Adipose tissue (tissue), 3 donors: ENCODE measurements around the gene KCNK17. TPM values are rescaled to one million over a fixed set of nuclear protein-coding genes. Genes with fewer than 3 reads are reported as not detected.

Experiments used
- H3K27ac ChIP-seq: one replicate; pipeline ENCODE4 v1.5.1; 2013; ENCODE audit warnings: low read depth, low read length
- WGBS, 3 donors: extraction: QIAGEN DNeasy Blood & Tissue Kit; methylation state at CpG; one replicate each; pipeline ENCODE4 v1.1.7; 2013; 5-methylcytosine and 5-hydroxymethylcytosine counted together
- polyA plus RNA-seq, 3 donors: library from polyadenylated mRNA; stranded (reverse); fragments of 200-250 nt; gene quantifications; one replicate each; pipeline ENCODE4 v1.2.3, GENCODE V29; 2013
- donor health status: healthy with polysubstance abuse.
- donor health status: Bipolar disorder and iron deficiency.
- donor health status: healthy.

Gene KCNK17
- polyA plus RNA-seq, 3 donors: 0.13 to 0.35 TPM; not detected in 1

DNA sequence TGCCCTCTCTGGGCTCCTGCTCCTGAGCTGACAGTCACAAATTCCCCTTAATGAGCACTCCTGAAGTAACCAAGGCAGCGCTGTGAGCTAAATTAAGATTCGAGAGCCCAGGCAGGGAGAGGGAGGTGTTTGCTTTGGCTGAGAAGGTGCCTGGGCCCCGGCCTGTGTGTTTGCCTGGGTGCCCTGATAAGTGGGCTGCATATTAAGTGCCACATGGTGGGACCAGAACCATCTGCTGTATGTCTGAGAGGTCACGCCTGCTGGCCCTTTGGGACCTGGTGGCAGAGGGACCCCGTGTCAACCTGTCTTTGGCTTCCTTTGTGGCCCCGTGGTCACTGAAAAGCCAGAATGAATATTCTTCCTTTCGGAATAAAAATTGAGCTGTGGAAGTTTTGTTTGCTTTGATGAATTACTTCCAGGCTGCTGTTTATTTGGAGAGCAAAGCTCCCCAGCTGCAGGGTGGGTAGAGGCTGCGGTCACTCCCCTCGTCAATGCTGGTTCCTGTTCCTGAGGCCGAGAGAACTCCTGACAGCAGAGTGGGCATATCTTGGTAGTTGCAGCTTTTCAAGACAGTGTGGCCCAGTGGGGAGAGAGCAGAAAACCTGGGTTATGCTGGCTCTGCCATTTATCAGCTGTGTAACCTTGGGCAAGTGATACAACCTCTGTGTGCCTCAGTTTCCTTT, 25.8 kb upstream of the KCNK17 start:
- H3K27ac ChIP-seq: no peak overlapping the region
- 17 to 39% (median 36%) methylated on average over 10 of the region's 10 CpGs for WGBS, 3 donors

GRCh38 chr6:39339096-39339867, 25.1 kb upstream of the KCNK17 start:
- WGBS, 3 donors: 30 to 56% (median 55%) methylated on average over 9 of the region's 9 CpGs
- no peak overlapping the region for H3K27ac ChIP-seq

DNA sequence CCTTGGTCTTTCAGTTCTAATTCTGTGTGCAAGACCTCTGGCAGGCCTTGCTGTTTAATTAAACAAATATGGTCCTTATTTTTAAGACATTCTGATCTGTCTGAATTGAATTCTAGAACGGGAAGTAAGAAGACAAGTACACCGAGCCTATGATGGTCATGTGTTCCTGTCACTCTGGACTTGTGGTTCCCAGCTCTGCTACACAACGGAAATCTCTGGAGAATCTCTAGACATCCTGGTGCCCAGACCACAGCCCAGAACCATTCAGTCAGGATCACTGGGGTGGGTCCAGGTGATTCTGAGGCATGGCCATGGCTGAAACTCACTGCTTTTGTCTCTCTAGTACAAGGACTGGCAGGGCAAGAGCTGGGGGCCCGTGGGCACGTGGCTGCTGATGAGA, 24.2 kb upstream of the KCNK17 start:
- no peak overlapping the region for H3K27ac ChIP-seq
- 48 to 68% (median 57%) methylated on average over 5 of the region's 5 CpGs for WGBS, 3 donors

GRCh38 chr6:39335780-39336545, 21.7 kb upstream of the KCNK17 start:
- H3K27ac ChIP-seq: no peak overlapping the region
- WGBS, 3 donors: 25 to 78% (median 29%) methylated on average over 5 of the region's 5 CpGs

GRCh38 chr6:39333644-39334438, 19.6 kb upstream of the KCNK17 start:
- H3K27ac ChIP-seq: no peak overlapping the region
- 71 to 78% (median 71%) methylated on average over 7 of the region's 7 CpGs for whole genome bisulfite sequencing, 3 donors

DNA sequence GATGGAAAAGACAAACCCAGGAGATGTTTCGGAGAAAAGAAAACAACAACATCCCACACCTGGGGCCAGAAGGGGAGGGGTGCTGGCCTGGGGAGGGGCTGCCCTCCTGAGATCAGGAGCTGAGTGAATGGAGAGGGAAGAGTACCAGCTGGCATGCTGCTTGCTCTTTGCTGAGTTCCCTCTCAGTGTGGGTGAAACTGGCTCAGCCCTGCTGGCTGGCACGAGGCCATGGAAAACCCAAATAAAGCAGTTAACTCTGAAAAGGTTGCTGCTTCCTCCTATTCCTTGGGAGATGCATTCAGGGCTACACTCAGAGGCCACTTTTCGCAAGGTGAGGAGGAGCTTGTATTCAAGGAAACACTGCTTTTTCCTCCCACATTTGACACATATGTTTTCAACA, 16.3 kb upstream of the KCNK17 start:
- H3K27ac ChIP-seq: no peak overlapping the region
- WGBS, 3 donors: 43 to 50% (median 47%) methylated on average over 3 of the region's 3 CpGs

GRCh38 chr6:39330057-39330456, 15.8 kb upstream of the KCNK17 start:
- no peak overlapping the region for H3K27ac ChIP-seq
- 74 to 90% (median 74%) methylated on average over 3 of the region's 3 CpGs for WGBS, 3 donors

DNA sequence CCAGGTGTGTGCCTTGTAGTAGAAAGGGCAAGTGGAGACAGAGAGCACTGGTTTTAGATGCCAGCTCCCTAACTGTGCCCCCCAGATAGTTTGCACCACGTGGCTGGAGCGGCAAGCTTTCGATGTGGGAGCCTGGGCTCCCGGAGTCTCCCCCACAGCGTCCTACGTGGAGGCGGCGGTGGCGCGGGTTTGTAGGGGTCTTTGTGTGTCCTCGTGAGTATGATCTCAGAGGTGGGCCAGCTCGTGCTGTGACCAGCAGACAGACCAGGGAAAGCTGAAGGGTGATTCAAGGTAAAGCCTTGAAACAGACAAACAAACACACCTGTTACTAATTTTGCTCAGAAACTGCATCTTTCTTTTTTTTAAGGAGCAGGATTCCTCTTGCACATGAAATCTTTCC, 13.8 kb upstream of the KCNK17 start:
- no peak overlapping the region for H3K27ac ChIP-seq
- WGBS, 3 donors: 88 to 94% (median 91%) methylated on average over 12 of the region's 12 CpGs

GRCh38 chr6:39327507-39327906, 13.3 kb upstream of the KCNK17 start:
- H3K27ac ChIP-seq: no peak overlapping the region
- WGBS, 3 donors: 47 to 73% (median 67%) methylated on average over 5 of the region's 5 CpGs

GRCh38 chr6:39322306-39322850, 8.2 kb upstream of the KCNK17 start, which contains the start of gene KCNK16:
Gene KCNK16 (minus strand): TSS chr6:39322702. CDS start chr6:39322540, 162 bp downstream.
- WGBS, 3 donors: 59 to 84% (median 78%) methylated on average over 10 to 11 of the region's 11 CpGs
- no peak within 1 kb of the TSS for H3K27ac ChIP-seq

DNA sequence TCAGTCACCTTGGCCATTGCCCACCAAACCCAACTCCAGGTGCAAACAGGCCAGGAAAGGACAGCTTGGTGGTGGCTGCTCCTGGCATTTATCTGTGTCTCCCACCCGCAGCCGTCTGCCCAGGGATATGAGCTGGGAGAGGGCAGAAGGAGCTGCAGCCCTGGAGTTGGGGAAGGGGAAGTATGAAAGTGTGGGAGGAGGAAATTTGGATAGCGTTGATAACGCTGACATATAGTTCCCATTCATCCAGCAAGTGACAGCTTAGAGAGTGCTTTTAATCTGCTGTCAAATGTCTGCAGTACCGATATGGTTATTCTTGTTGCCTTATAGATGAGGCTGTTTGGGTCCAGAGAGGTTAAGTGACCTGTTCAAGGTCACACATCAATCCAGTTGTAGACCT, 7.5 kb upstream of the KCNK17 start:
- no peak overlapping the region for H3K27ac ChIP-seq
- WGBS, 3 donors: 36 to 56% (median 50%) methylated on average over 5 of the region's 5 CpGs

DNA sequence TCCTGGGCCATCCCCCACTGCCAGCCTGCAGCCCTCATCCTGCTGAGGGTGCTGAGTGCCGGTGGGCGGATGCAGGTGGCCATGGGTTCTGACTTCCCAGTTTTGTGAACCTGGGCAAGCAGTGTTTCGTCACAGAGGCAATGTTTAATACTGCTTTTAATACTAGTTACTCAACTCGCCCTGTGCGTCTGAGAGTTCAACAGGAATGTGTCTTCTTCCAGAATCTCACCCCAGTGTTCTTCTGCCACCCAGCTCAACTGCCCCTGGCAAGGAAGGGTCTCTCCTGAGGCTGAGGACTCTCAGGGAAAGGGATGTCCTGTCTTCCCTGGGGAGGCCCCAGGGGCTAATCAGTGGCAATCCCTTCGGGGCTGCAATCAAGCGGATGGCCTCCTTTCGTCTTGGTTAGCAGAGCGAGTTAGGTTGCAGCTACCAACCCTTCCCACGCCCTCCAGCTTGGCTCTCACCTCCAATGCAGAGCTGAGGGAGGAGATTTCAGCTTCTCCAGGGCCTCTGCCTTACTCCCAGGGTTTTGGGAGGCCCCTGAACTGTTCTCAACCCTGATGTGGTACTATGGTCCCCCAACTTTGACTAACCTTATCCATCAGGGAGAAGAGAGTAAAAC, 6.3 kb upstream of the KCNK17 start:
- 52 to 73% (median 53%) methylated on average over 10 of the region's 10 CpGs for WGBS, 3 donors
- no peak overlapping the region for H3K27ac ChIP-seq

- no peak overlapping the region for H3K27ac ChIP-seq
- WGBS, 3 donors: 51 to 68% (median 65%) methylated on average over 13 of the region's 13 CpGs
These were observed 5.6 kb upstream of the KCNK17 start for GRCh38 chr6:39319621-39320362.

DNA sequence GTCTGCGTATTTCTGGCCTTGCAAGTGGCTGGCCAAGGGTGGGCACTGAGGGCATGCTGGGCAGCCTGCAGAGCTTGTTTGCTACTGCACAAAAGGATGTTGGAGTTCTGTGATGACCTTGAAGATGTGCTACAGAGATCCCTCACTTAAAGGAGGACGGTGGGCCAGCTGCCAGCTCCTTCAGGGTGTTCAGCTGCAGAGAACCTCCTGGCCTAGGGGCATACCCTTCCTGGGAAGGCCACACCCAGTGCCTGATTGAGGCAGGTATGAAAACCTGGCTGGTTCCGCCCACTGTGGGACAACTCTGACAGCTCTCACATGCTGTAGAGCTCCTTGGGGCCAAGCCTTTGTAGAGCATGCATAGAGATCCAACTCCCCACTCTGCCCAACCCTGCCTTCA, 3.0 kb upstream of the KCNK17 start:
- 85 to 92% (median 86%) methylated on average over 3 of the region's 3 CpGs for WGBS, 3 donors
- no peak overlapping the region for H3K27ac ChIP-seq

DNA sequence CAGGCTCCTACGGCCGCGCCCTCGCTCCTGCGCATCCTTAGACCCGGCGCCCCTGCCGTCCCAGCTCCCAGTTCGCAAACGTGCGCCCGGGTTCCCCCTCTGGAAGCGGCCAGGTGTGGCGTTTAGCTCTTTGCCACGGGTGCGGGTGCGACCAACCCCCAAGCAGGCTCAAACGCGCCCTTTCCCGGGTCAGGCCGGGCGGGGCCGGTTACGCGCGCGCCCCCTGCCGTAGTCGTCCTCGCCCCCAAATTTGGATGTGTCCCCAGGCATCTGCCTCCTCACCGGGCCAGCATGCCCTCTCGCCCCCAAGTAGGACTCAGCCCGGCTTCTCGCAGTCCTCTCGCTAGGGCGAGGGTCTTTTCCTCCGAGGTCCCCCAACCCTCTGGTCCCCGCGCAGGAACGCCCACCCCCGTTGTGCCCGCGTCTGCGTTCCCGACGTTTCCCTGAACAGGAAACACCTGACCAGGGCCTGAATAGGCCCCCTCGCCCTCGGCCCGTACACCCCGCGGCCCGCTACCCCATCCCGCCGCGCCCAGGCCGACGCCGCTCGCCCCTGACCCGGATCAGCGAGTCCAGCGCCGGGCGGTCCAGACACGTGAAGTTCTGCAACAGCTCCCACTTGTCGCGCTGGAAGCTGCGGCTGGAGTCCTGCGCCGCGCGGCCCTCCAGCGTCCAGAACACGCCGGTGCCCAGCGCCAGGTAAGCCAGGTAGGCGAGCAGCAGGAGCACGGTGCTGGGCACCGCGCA, 520 bp downstream of the KCNK17 start:
- WGBS, 3 donors: 2% methylated on average over 79 to 80 of the region's 80 CpGs
- H3K27ac ChIP-seq: no peak overlapping the region

DNA sequence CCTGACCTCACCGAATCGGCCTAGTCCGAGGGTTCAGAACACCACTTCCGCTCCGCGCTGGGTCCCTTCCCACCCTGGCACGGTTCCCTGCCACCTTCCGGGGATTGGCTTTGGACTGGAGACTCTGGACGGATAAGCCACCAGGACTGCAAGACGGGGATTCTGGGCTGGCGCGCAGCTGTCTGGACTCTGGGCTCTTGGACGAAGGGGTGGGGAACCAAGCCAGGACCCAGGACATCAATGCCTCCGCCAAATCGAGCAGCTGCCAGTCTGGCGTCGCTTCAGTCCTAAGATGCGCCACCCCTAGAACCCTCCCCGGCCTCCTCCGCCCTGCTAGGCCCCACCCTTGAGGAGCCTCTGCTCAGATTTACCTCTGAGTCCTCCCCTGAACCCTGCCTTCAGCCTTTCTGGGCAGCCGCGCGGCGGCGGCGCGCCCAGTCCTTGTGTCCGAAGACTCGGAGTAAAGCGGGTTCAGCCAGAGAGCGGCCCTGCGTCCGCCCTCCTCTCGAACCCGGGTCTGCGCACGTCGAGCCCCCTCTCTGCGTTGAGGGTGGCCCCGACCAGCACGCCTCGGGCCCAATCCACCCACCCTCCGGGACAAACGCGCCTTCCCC, 1.2 kb downstream of the KCNK17 start:
- 15 to 19% (median 15%) methylated on average over 45 of the region's 45 CpGs for WGBS, 3 donors
- H3K27ac ChIP-seq: no peak overlapping the region
